ENCODE data around the gene SUCNR1. TPM values are rescaled to one million over a fixed set of nuclear protein-coding genes. Genes with fewer than 3 reads are reported as not detected.

SUCNR1 gene
- total and polyA plus RNA-seq, 2 of the 13 experiments (the other 11 are each of a cell fraction or from before 2014, with no cell fraction given), result 0.03 TPM; not detected in 1

DNA sequence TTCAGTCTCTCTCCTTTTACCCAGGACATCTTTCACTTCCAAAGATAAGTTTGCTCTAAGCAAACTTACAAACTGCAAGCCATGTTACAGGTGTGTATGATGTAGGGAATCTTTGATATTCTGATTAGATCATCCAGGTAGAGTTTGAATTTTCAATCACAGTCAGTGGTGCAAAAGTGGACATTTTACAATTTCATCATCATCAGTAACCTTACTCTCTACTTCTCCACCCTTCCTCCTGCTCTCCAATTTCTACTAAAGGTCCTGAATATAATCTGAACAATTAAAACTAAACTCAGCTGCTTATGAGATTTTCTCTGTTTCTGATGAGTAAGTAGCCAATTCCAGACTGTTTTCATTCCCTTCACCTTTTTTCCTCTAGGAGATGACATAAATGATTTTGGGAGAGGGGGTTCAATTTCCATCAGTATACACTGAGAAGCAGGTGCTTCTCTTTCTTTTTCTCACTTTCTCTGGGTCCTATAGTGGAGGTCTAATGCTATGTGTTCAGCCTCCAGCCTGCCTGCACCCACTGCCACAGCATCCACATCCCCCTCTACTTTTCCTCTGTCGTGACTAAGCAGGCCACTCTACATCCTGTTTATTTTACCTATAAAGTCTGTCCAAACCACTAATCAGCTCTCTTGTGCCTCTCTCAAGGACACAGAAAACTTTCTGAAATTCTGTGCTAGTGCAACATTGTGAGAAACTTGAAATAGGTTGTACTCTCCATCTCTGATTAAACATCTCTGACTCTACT is 27.6 kb downstream of the SUCNR1 start:
- Histone ChIP-seq H4K20me1 (ENCODE audit: insufficient read depth, low read length) (no peaks in the 10 kb centered on the region), H3K4me2 (ENCODE audit: low read depth, low read length) (no peak overlapping the region), H3K79me2 (ENCODE audit: insufficient read depth, low read length) (no peaks in the 10 kb centered on the region), H3K9me3 (ENCODE audit: low read length) (no peaks in the 10 kb centered on the region), H3K9ac (ENCODE audit: insufficient read depth, low read depth, low read length) (no peak overlapping the region), H3K36me3 (replicated peaks in 1 of 2; ENCODE audit: control insufficient read depth in 1 of 2, insufficient read depth in 2 of 2, low read length in 2 of 2) (no peaks in the 10 kb centered on the region), H3K27ac (ENCODE audit: extremely low read length, insufficient read depth, low read length) (no peak overlapping the region), H3K4me1 (ENCODE audit: insufficient read depth, low read length) (no peaks in the 10 kb centered on the region), H2AFZ (ENCODE audit: low read length) (no peak overlapping the region), H3K4me3 (replicated peaks in 1 of 3; ENCODE audit: insufficient read depth in 1 of 3, low read depth in 2 of 3, low read length in 3 of 3) (no peak overlapping the region), H3K27me3 (ENCODE audit: control insufficient read depth in 1 of 2, insufficient read depth in 2 of 2, low read length in 2 of 2) (no peaks in the 10 kb centered on the region)
- in situ Hi-C loops (cut with HindIII; ENCODE audit: extremely low pct_ligation_motif_present, low pct_unique_long_range_greater_than_20kb) (no loop called here), intact Hi-C loops (cut with micrococcal nuclease; ENCODE audit: unreplicated experiment) (no loop called here)
- BruUV-seq (replicated peaks), result no TSS peak
- 3% methylated on average over 1 of the region's 1 CpG for WGBS (ENCODE audit: low lambda C conversion rate)
- ATAC-seq (no peak), FAIRE-seq (no peak), DNase-seq (ENCODE audit: low spot score) (no peak)
- ChIA-PET POLR2A (no interaction called here), CTCF (ENCODE audit: low intra/inter-chr PET ratio, low total read pairs) (no interaction called here)
- no peak for TF ChIP-seq TARDBP (CRISPR knock-in tag; IDR thresholded peaks at IDR 0.05)
- TF ChIP-seq, protein P1, sequence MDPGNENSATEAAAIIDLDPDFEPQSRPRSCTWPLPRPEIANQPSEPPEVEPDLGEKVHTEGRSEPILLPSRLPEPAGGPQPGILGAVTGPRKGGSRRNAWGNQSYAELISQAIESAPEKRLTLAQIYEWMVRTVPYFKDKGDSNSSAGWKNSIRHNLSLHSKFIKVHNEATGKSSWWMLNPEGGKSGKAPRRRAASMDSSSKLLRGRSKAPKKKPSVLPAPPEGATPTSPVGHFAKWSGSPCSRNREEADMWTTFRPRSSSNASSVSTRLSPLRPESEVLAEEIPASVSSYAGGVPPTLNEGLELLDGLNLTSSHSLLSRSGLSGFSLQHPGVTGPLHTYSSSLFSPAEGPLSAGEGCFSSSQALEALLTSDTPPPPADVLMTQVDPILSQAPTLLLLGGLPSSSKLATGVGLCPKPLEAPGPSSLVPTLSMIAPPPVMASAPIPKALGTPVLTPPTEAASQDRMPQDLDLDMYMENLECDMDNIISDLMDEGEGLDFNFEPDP (CRISPR knock-in tag; conservative IDR thresholded peaks at IDR 0.05), result no peak
- TF ChIP-seq ZKSCAN8 (CRISPR knock-in tag; IDR thresholded peaks at IDR 0.05; ENCODE audit: borderline replicate concordance), result no peak
- TF ChIP-seq PAX8 (CRISPR knock-in tag; IDR thresholded peaks at IDR 0.05; ENCODE audit: borderline replicate concordance), result no peak
- no peak for TF ChIP-seq KAT2B (IDR thresholded peaks at IDR 0.05; ENCODE audit: borderline replicate concordance, low read depth, low read length)
- TF ChIP-seq, protein P2, sequence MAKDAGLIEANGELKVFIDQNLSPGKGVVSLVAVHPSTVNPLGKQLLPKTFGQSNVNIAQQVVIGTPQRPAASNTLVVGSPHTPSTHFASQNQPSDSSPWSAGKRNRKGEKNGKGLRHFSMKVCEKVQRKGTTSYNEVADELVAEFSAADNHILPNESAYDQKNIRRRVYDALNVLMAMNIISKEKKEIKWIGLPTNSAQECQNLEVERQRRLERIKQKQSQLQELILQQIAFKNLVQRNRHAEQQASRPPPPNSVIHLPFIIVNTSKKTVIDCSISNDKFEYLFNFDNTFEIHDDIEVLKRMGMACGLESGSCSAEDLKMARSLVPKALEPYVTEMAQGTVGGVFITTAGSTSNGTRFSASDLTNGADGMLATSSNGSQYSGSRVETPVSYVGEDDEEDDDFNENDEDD (CRISPR knock-in tag; IDR thresholded peaks at IDR 0.05; ENCODE audit: borderline replicate concordance), result no peak
- no peak for TF ChIP-seq KDM5A (IDR thresholded peaks at IDR 0.05; ENCODE audit: borderline replicate concordance, low read length)
- TF ChIP-seq ZFP90 (CRISPR knock-in tag; IDR thresholded peaks at IDR 0.05; ENCODE audit: borderline replicate concordance), result no peak
- TF ChIP-seq, protein P3, sequence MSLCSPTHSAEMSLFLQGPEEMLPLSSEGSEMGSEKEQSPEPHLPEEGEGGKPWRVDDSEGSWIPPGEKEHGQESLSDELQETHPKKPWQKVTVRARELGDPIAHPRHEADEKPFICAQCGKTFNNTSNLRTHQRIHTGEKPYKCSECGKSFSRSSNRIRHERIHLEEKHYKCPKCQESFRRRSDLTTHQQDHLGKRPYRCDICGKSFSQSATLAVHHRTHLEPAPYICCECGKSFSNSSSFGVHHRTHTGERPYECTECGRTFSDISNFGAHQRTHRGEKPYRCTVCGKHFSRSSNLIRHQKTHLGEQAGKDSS (CRISPR knock-in tag; IDR thresholded peaks at IDR 0.05; ENCODE audit: borderline replicate concordance, low read depth), result no peak
- TF ChIP-seq, protein P4, sequence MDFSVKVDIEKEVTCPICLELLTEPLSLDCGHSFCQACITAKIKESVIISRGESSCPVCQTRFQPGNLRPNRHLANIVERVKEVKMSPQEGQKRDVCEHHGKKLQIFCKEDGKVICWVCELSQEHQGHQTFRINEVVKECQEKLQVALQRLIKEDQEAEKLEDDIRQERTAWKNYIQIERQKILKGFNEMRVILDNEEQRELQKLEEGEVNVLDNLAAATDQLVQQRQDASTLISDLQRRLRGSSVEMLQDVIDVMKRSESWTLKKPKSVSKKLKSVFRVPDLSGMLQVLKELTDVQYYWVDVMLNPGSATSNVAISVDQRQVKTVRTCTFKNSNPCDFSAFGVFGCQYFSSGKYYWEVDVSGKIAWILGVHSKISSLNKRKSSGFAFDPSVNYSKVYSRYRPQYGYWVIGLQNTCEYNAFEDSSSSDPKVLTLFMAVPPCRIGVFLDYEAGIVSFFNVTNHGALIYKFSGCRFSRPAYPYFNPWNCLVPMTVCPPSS (IDR thresholded peaks at IDR 0.05), result no peak
- TF ChIP-seq CBX2 (IDR thresholded peaks at IDR 0.05; ENCODE audit: low read depth, low read length), result no peak
- no peak for TF ChIP-seq CBX2 (CRISPR knock-in tag; IDR thresholded peaks at IDR 0.05; ENCODE audit: low read depth)
